GM21360 (cell line): ENCODE results near the gene RHEB.

Experiments
- ATAC-seq: cut with Tn5 transposase; IDR thresholded peaks from one replicate; pipeline ENCODE4 v1.9.1; 2021; ENCODE audit warnings: mild to moderate bottlenecking, moderate library complexity; ENCODE audit not compliant: unreplicated experiment

Gene RHEB

GRCh38 chr7:151481650-151482505 is 37.8 kb downstream of the RHEB start:
- no peak for ATAC-seq

- no peak for ATAC-seq
These were observed 41.8 kb downstream of the RHEB start for GRCh38 chr7:151477867-151478266.

- peak; percentile 36 for ATAC-seq
These were observed 46.9 kb downstream of the RHEB start for GRCh38 chr7:151472644-151473380.

GRCh38 chr7:151470711-151471110 is 49.0 kb downstream of the RHEB start:
- no peak for ATAC-seq

DNA sequence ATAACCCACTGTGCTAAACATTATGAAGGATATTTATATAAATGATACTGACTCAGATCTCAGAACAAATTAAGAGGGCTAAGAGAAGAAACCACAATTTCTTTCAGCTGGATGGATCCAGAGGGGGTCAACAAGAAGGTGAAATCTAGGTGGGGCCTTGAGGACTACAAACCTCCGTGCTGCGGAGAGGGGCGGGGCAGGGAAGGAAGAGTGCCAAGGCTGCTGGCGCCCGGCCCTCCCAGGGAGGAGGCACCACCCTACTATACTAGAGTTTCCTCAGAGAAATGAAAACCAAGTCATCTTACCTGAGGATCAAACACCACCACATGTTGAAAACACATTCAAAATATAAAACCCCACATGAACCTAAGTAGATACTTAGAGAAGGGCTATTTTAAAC is 50.4 kb downstream of the RHEB start:
- ATAC-seq, result no peak

DNA sequence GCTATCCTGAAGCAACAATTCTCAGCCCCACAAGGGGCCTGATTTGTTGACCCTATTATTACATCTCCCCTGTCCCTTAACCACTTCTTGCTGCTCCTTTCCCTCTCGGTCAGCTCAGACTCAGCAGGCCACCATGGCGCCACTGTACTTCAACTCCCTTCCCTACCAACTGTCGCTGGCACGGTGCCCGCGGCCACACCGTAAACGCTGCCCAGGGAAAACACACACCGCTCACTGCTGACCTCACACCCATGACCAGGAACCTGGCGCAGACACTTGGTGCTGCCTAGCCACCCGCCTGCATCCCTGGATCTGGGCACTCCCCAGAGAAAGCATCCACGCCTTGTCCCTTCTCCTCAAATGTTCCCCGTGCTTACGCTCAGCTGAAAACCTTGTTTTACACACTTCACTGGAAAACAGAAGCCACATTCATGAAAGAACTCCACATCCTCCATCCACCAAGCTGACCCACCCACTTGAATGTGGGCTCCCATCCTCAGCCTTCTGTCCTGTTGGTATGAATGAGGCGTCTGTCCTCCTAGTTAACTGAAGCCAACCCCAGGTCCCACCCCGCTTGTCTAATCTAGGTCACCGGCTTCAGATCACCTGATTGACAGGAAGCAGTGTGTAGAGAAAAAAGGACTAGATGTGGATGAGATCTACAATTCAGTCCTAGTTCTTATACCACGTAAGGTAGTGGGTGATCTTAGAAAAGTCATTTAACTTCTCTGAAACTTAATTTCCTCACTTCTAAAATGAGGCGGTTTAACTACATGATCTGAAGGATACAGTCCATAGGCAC is 51.3 kb downstream of the RHEB start:
- ATAC-seq, result no peak

GRCh38 chr7:151465169-151465568 is 54.5 kb downstream of the RHEB start:
- no peak for ATAC-seq

- ATAC-seq, result no peak
These were observed 57.4 kb downstream of the RHEB start for GRCh38 chr7:151462306-151462779.

- ATAC-seq, result no peak
These were observed 57.8 kb downstream of the RHEB start for GRCh38 chr7:151461942-151462230.

GRCh38 chr7:151461096-151461941 is 58.4 kb downstream of the RHEB start:
- ATAC-seq, result no peak

GRCh38 chr7:151460474-151460855 is 59.2 kb downstream of the RHEB start:
- ATAC-seq, result no peak

DNA sequence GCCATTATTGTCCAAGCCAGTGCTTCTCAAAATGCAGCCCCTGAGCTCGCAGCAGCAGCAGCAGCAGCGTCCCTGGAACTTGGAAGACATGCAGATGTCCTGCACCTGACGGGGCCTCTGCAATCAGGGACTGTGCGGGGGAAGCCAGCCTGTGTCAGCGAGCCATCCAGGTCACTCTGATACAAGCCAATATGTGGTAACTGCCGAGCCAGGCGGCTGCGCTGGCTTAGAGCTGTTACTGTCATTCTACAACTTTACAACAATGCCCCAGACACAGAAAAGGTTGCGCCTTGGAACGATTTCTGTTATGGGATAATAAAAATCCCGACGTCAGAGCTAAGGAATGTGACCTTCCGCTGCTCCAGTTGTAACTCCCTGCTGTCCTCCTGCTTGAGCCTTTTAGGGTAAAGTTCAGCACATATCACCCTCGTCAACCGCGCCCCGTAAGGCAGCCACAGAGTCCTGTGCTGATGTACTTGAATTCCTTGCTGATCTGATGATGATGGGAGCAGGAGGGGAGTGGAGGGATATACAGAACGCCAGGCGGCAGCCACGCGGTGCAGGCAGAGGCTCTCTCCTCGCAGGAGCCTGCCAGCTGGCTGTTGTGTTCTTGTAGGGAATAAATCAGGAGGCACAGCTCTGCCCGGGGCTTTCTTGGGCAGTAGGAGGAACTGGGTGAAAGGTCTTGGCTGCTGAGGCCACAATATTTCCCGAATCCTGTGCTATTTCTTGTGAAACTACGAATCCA is 59.8 kb downstream of the RHEB start:
- ATAC-seq, result no peak

GRCh38 chr7:151457534-151457933 is 62.2 kb downstream of the RHEB start:
- ATAC-seq, result no peak

- no peak for ATAC-seq
These were observed 62.9 kb downstream of the RHEB start for GRCh38 chr7:151456782-151457181.

DNA sequence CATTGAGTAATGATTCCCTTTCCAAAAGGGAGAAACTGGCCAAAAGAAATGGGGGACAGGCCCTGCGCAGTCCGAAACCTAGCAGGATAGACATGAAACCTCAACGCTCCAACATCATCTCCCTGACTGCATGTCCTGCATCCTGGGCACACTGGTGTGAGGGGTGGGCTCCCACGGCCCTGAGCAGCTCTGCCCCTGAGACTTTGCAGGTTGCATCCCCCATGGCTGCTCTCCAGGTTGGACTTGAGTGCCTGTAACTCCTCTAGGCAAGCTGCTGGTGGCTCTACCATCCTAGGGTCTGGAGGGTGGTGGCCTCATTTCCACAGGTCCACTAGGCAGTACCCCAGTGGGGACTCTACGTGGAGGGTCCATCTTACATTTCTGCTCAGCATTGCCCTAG is 63.4 kb downstream of the RHEB start:
- no peak for ATAC-seq

- no peak for ATAC-seq
These were observed 64.0 kb downstream of the RHEB start for GRCh38 chr7:151455690-151456089.

GRCh38 chr7:151454932-151455530 is 64.7 kb downstream of the RHEB start:
- ATAC-seq, result no peak

DNA sequence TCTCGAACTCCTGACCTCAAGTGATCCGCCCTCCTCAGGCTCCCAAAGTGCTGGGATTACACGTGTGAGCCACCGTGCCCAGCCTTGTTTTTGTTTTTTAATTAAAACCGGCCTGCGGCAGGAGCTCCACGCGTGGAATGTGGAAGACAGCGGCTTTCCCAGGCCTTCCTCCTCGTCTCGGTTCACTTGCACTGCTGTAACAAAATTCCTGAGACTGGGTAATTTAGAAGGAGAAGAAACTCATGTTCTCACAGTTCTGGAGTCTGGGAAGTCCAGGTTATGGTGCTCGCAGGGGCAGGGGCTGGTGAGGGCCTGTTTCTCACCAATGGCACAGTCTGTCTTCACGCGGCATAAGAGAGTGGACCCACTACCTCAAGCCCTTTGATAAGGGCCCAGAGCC is 65.4 kb downstream of the RHEB start:
- no peak for ATAC-seq

DNA sequence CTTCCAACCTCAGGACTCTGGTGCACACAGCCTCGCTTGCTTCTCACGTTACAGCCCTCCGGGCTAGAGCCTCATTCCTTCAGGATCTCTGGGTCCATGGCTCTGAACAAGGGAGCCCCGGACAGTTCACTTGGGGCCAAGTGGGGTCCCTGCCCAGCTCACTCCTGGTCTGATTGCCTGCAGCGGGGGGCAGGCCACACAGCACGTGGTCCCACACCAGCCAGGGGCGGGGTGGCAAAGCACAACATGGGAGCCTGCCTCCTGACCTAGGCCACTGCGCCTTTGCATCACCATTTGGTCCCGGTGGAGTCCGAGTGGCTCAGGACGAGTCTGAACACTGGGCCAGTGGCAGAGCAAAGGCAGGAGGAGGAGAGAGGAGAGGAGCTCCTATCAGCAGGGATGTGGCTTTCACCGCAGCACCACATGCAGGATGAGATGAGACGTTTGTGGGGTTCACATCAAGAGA is 66.3 kb downstream of the RHEB start:
- no peak for ATAC-seq
